TTC549 (cell line): ENCODE results near the gene RRP9.
"Not testable (repeated sequence)": the region's sequence is repeated elsewhere in the genome, so short reads cannot be mapped to it uniquely, and the experiment has no call there.

Experiments used
- FAIRE-seq: peaks from 2 replicates; lab custom pipeline; 2012; peaks lifted over from hg19 to GRCh38; lab: Jason Lieb, UNC

Gene RRP9

GRCh38 chr3:51937611-51938450, 3.9 kb downstream of the RRP9 start:
- FAIRE-seq, result no peak

DNA sequence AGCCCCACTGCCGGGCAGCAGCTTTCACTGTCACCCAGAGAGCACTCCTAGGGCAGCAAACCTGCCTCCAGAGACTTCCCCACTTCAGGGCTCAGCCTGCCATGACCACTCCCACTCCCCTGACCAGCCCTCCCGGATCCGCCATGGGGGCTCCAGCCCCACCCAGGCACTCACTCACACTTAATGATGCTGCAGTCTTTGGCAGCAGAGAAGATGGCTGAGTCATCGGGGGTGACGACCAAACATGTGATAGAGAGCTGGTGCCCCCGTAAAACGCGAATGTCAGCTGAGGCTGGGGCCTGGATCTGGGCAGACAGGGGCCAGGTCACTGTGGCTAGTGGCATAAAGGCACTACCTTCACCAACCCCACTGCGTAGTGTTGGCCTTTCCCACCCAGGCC, 4.7 kb downstream of the RRP9 start:
- no peak for FAIRE-seq

DNA sequence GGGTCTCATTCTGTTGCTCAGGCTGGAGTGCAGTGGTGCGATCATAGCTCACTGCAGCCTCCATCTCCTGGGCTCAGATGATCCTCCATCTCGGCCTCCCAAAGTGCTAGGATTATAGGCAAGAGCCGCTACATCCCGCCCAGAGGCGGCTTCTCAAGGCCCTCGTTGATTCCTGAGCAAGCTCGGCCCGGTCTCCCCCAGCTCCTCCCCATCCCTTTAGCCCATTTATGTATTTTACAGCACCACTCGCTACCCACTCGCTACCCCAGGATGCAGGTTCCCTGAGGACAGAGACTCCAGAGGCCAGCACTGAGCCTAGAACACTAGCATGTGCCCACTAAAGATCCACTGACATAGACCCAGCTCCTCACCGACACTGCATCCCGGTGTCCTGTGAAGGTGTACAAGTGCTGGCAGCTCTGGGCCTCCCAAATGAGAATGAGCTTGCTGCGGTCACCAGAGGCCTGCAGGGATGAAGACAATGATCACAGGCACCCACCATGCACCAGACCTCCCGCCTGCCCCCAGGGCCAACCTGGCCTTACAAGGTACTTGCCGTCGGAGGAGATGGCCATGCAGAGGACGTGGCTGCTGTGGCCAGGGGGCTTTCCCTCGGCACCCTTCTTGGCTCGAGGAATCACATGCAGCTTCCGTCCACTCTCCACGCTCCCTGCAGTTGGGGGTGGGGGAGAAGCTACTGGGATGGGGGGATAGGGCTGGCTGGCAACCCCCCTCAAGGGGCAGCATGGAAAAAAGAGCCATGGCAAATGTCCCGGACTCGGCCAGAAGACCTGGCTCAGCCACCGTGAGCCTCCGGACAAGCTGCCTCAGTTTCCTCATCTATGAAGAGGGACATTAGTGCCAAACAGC, 5.6 kb downstream of the RRP9 start:
- no peak for FAIRE-seq

DNA sequence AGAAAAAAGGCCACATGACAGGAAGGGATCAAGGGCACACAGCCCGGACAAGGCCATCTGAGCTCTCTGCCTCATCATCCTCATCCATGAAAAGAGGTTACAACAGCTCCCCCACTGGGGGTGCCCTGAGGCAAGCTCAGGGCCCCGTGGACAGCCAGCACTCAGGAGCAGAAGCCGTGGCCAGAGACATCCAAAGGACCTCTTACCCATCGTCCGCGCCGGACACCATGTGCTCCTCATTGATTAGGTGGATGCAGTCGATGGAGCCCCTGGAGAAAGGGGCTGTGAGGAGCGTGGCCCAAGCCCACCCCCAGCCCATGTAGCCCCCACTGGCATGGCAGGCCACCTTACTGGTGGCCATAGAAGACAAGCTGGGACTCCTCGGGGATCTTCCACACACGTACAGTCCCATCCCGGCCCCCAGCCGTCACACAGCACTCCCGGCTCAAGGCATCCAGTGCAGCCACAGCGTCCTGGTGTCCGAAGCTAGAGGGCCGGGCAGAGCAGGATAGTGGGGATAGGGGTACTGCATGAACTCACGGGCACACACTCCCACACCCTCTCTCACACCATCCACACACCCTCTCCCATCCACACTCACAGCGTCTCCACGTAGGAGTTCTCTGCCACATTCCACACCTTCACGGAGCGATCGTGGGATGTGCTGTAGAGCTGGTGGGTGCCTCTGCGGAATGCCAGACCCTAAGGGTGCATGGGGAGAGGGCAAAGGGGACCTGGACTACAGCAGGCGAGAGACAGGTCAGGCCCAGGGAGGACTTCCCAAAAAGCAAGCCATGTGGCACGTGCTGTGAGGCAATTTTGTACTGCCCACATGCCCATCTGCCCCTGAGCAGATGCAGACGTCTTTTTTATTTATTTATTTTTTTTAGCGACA, 6.5 kb downstream of the RRP9 start:
- no peak for FAIRE-seq

GRCh38 chr3:51934139-51934850, 7.4 kb downstream of the RRP9 start:
- FAIRE-seq, result no peak

DNA sequence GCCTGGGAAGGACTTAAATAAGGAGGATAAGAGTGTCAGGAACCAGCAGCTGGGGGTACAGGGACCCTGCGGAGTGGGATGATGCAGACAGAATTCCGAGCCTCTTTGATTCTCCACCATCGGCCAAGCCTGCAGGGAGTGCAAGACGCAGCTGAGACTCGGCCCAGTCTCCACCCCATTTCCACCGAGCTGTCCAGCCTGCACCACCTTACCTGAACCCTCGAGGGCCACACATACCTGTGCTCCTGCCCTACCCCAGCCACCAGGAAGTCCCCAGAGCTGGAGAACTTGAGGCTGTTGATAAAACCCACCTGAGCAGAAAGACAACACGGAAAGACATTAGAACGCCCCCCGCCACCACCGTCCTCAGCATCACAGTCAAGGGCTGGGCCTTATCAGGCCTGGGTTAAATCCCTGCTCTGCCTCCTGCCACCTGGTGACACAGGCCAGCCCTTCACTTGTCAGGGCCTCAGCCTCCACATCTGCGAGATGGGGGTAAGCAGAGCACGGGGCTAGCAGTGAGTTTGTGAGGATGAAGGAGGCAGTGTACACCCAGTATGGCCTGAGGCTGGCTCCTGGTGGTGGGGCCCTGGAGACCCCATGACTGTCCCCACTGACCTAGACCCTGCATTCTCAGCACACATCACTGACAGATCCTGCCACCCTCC, 8.1 kb downstream of the RRP9 start:
- no peak for FAIRE-seq

DNA sequence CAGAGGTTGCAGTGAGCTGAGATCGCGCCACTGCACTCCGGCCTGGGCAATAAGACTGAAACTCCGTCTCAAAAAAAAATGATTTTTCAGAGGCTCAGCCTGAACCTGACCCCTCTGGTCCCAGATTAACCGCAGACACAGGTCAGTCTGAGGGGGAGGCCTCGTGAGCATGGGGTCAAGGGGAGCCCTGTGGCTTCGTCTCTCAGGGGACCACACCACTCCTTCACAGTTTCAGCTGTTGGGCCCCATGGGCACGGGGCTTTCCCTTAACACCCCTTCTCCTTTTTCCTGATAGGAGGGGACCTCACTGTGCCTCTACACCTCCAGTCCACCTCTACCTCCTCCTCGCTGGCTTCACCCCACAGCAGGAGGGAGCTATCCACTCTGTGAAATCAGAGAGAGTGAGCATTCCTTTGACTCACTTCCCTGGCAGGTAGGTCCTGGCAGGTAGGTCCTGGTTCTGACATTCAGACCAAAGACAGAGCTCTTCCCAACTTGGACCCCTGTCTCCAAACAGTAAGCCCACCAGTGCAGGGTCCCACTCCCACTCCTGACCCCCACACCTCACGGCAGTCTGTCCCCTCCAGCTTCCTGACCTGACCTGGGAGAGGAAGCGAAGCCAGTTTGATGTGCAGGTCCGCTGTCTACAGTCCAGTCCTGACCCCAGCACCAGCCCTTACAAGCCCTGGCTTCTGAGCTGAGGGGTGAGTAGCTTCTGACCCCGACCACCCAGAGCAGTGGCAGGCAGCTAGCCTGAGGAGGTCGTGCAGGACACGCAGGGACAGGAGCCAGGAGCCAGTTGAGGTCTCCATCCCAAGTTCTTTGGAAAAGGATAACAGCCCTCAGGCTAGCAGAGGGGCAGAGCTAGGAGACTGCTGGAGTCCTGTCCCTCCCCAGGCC, 9.0 kb downstream of the RRP9 start:
- FAIRE-seq, result no peak

DNA sequence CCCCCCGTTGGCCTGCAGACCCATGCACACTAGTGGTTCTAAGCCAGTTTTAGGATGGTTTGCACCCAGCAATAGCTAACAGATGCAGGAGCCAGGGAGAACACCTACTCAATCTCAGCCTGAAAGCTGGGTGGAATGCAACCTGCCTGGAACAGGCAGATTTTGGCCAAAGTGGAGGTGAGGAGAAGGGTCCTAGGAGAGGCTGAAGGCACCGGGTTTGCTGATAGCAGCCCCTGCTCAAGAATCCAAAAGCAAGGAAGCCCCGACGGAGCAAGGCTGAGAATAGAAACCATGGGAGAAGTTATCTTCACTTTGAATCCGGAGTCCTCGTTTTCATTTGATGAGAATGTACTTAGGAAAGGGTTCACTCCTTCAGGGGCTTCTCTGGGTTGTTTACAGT, 9.9 kb downstream of the RRP9 start:
- FAIRE-seq, result no peak

DNA sequence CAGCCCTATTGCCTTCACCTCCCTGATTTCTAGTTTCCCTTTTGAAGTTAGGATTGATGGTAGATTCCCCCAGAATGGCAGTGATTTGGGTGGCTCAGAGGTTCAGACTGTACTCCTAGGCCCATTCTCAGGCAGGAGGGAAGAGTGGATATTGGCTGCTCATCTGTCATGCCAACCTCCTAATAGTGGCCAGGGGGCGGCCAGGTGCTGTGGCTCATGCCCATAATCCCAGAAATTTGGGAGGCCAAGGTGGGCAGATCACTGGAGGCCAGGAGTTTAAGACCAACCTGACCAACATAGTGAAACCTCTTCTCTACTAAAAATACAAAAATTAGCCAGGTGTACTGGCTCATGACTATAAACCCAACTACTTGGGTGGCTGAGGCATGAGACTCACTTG, 11.3 kb downstream of the RRP9 start:
- FAIRE-seq, result no peak

DNA sequence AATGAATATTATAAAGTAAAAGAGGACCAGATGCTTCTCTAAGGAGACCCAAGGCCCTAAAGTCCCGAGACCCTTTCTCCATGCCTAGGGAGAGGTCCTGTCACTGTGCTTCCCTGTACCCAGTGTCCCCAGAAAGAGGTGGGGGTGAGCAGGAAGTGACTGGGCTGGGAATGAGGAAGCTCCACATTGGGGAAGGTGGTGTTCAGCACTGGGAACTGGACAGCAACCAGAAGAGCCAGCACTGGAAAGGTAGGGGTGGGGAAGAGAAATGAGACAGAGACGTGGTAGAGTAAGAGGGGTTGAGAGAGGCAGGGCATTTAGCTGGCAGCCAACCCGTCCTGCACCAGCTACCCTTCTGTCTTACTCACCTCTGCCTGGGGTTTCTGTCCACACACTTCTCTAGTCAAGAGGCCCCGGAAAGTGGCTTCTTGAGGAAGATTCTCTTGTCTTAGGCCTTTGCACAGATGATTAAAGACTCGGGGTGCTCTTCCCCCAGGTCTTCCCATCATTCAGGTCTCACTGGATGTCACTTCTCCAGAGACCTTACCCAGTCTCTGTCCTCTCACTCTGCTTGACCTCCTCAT, 12.2 kb downstream of the RRP9 start:
- no peak for FAIRE-seq

- not testable (repeated sequence) for FAIRE-seq
Observed at GRCh38 chr3:51928981-51929380, 12.7 kb downstream of the RRP9 start.

- no peak for FAIRE-seq
Observed at GRCh38 chr3:51928438-51928837, 13.3 kb downstream of the RRP9 start.

DNA sequence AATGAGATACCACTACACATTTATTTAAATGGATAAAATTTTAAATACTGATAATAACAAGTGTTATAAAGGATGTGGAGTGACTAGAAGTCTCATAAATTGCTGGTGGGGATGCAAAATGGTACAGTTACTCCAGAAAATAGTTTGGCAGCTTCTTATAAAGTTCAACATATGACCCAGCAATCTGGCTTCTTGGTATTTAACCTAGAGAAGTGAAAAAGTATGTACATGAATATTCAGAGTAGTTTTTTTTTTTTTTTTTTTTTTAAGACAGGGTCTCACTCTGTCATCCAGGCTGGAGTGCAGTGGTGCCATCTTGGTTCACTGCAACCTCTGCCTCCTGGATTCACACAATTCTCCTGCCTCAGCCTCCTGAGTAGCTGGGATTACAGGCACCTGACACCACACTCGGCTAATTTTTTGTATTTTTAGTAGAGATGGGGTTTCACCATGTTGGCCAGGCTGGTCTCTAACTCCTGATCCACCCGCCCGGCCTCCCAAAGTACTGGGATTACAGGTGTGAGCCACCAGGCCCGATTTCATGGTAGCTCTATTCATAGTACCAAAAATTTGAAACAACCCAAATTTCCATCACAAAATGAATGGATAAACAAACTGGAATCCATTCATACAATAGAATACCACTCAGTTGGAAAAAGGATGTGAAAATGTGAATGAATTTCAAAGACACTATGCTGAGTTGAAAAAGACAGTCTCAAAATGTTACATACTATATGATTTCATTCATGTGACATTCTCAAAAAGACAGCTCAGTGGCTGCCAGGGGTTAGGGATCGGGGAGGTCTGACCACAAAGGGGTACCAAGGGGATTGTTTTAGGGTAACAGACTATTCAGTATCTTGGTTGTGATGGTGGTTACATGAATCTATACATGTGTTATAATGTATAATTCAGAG, 14.4 kb downstream of the RRP9 start:
- FAIRE-seq, result no peak

DNA sequence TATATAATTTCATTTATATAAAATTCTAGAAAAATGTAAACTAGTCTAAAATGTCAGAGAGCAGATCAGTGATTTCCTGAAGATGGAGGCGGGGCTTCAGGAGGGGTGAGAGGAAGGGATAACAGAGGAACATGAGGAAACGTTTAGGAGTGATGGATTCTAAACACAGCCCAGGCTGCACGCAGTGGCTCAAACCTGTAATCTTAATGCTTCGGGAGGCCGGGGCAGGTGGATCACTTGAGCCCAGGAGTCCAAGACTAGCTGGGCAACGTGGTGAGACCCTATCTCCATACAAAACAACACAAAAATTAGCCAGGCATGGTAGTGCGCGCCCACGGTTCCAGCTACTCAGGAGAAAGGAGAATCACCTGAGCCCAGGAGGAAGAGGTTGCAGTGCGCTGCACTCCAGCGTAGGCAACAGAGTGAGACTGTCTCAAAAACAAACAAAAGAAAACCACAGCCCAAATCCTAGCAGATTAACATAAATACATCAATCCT, 20.6 kb downstream of the RRP9 start:
- FAIRE-seq, result no peak

GRCh38 chr3:51916418-51916817, 25.3 kb downstream of the RRP9 start:
- no peak for FAIRE-seq

- no peak for FAIRE-seq
Observed at GRCh38 chr3:51908026-51908425, 33.7 kb downstream of the RRP9 start.

DNA sequence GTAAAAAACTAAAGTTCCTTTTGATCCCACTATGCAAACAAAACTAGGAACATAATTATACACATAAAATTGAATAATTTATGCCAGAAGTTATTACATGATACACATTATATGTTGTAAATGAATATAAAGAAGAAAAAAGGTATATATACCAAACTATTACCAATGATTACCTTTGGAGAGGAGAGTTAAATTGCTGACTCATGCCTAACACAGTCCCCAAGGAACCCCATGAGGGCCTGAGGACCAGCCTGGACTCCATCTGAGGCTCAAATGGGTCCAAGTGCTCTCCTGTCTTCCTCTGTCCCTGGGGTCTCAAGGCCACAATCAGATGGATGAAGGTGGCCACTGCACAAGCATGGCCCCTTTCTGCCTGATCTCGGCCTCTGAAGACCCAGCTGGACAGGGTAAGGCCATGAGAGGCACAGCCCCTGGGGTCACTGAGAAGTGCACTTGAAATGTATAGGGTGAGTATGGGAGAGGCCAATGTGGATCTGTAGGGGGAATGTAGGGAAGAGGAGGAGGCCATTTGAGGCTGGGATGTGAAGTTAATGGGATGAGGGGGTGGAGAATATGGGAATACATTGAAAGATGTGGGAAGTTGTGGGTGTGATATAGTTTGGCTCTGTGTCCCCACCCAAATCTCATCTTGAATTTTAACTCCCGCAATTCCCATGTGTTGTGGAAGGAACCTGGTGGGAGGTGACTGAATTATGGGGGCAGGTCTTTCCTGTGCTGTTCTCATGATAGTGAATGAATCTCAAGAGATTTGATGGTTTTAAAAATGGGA, 37.5 kb downstream of the RRP9 start:
- no peak for FAIRE-seq

DNA sequence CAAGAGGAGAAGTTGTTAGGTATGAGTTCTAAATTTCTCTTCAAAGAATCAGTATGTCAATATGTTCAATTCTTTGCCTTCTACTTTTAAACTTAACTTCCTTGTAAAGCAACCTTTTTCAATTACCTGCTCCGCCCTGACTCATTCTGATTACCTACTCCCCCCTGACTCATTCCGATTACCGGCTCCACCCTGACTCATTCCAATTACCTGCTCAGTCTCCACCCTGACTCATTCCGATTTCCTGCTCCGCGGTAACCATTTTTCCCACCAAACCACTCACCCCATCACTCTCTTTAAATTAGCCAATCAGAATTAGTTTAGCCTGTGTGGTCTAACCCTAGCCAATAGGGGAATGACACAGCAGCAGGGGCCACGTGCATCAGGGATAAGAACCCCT, 39.3 kb downstream of the RRP9 start:
- FAIRE-seq, result not testable (repeated sequence)
